Kidney (tissue), 14 donors: ENCODE results near the gene SSC5D. TPM values are rescaled to one million over a fixed set of nuclear protein-coding genes. Genes with fewer than 3 reads are reported as not detected.
"Not testable (repeated sequence)": the region's sequence is repeated elsewhere in the genome, so short reads cannot be mapped to it uniquely, and the experiment has no call there.

Source experiments
- DNase-seq, 5 donors: peaks; one replicate each; pipeline ENCODE4 v3.0.0-alpha.2; 2013 to 2020
- FAIRE-seq: peaks from 2 replicates; lab custom pipeline; 2012; peaks lifted over from hg19 to GRCh38; lab: Jason Lieb, UNC
- H3K27ac ChIP-seq, 2 donors: one replicate each; pipeline ENCODE4 v1.7.0; 2013; ENCODE audit warnings: low read depth in 2 of 2, low read length in 2 of 2, inconsistent platforms in 1 of 2
- H3K27me3 ChIP-seq: one replicate; pipeline ENCODE4 v1.7.1; 2013; ENCODE audit warnings: low read length, inconsistent platforms; ENCODE audit not compliant: control insufficient read depth, insufficient read depth
- H3K36me3 ChIP-seq, 3 donors: one replicate each; pipeline versions ENCODE4 v1.7.0 to v1.7.1; 2013; ENCODE audit warnings: low read length in 3 of 3, control low read depth in 1 of 3, inconsistent platforms in 1 of 3; ENCODE audit not compliant: insufficient read depth in 3 of 3, control insufficient read depth in 2 of 3
- H3K4me1 ChIP-seq, 3 donors: one replicate each; pipeline versions ENCODE4 v1.7.0 to v1.7.1; 2013; ENCODE audit warnings: low read length in 3 of 3, inconsistent platforms in 1 of 3, low read depth in 1 of 3; ENCODE audit not compliant: control insufficient read depth in 2 of 3, insufficient read depth in 2 of 3
- H3K4me3 ChIP-seq, 3 donors: one replicate each; pipeline versions ENCODE4 v1.7.0 to v1.8.1; 2013; ENCODE audit warnings: low read length in 3 of 3, control low read depth in 1 of 3, inconsistent platforms in 1 of 3
- H3K9ac ChIP-seq, 3 donors: one replicate each; pipeline versions ENCODE4 v1.7.0 to v1.7.1; 2013; ENCODE audit warnings: low read length in 3 of 3, control low read depth in 1 of 3, inconsistent platforms in 1 of 3
- H3K9me3 ChIP-seq, 3 donors: one replicate each; pipeline versions ENCODE4 v1.7.0 to v1.7.1; 2013; ENCODE audit warnings: low read length in 3 of 3, control low read depth in 1 of 3, inconsistent platforms in 1 of 3; ENCODE audit not compliant: control insufficient read depth in 2 of 3, insufficient read depth in 1 of 3
- intact Hi-C: fragments of 100-400 bp; cut with DNase I; formaldehyde crosslinking; loops from one replicate; pipeline ENCODE4 v1.11.1; 2022
- polyA plus RNA-seq: library from polyadenylated mRNA; stranded (reverse); fragments of 350-450 nt; fragmentation: Illumina TruSeq; extraction: RNeasy Lipid Tissue Mini Kit (QIAGEN cat#74804); gene quantifications from one replicate; pipeline ENCODE4 v1.2.3, GENCODE V29; 2014; ENCODE audit warnings: low read depth, low replicate concordance; ENCODE audit not compliant: insufficient read depth
- total RNA-seq: library from RNA; stranded (reverse); fragmentation: NEBNext Ultra II Directional; extraction: Animal tissue kit (Norgen Biotek cat#: 25700); gene quantifications from one replicate; pipeline ENCODE4 v1.2.1, GENCODE V29; 2021
- TF ChIP-seq, protein P1 (sequence below): IDR thresholded peaks from 3 replicates; pipeline ENCODE4 v1.5.1; 2012; ENCODE audit warnings: mild to moderate bottlenecking, moderate library complexity, borderline replicate concordance; ENCODE audit not compliant: insufficient read depth; ENCODE audit errors: extremely low read depth
- donor health status: control.
- donor health status: control.
- donor health status: control.
- donor health status: control.
- donor health status: control.
- donor health status: DM: yes; HTN: yes; CAD: no.
- donor health status: Normal renal cell carcinoma (clear cell type).

SSC5D gene
- total and polyA plus RNA-seq, 2 donors from 2014 or later, result 2.2 to 9.4 TPM

DNA sequence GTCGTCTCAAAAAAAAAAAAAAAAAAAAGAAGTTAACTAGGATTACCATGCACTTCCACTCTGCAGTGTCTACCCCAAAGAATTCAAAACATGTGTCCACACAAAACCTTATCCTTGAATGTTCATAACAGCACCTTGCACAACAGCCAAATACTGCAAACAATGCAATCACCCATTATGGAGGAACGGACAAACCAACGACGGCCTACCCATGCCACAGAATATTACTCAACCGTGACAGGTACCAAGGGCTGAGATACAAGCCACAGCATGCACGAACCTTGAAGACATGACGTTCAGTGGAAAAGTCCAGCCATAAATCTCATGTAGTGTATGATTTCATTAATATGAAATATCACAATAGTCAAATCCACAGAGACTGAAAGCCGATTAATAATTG lies 42.2 kb upstream of the SSC5D start:
- no peak for FAIRE-seq
- no peak overlapping the region for H3K4me3 ChIP-seq
- TF ChIP-seq, protein P1, sequence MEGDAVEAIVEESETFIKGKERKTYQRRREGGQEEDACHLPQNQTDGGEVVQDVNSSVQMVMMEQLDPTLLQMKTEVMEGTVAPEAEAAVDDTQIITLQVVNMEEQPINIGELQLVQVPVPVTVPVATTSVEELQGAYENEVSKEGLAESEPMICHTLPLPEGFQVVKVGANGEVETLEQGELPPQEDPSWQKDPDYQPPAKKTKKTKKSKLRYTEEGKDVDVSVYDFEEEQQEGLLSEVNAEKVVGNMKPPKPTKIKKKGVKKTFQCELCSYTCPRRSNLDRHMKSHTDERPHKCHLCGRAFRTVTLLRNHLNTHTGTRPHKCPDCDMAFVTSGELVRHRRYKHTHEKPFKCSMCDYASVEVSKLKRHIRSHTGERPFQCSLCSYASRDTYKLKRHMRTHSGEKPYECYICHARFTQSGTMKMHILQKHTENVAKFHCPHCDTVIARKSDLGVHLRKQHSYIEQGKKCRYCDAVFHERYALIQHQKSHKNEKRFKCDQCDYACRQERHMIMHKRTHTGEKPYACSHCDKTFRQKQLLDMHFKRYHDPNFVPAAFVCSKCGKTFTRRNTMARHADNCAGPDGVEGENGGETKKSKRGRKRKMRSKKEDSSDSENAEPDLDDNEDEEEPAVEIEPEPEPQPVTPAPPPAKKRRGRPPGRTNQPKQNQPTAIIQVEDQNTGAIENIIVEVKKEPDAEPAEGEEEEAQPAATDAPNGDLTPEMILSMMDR, result no peak
- H3K27ac ChIP-seq, result no peak overlapping the region
- intact Hi-C loops, result no loop called here
- peaks cover 0 to 2% (median 0%) of the 10 kb centered on the region in 3 donors for H3K4me1 ChIP-seq
- H3K36me3 ChIP-seq, result no peaks in the 10 kb centered on the region
- H3K9ac ChIP-seq, result no peak overlapping the region
- H3K9me3 ChIP-seq, result no peaks in the 10 kb centered on the region
- no peak for DNase-seq
- peaks cover 44% of the 10 kb centered on the region for H3K27me3 ChIP-seq

- peak in 1 of 5 donors; percentile 20 for DNase-seq
Observed at GRCh38 chr19:55447421-55448174, 40.6 kb upstream of the SSC5D start.

GRCh38 chr19:55448175-55448490 lies 40.1 kb upstream of the SSC5D start:
- H3K9me3 ChIP-seq, H3K9ac ChIP-seq, FAIRE-seq, H3K27ac ChIP-seq, H3K4me3 ChIP-seq, H3K36me3 ChIP-seq, DNase-seq, intact Hi-C loops, H3K4me1 ChIP-seq: not testable (repeated sequence)
- peaks cover 36% of the 10 kb centered on the region for H3K27me3 ChIP-seq

More at GRCh38 chr19:55447421-55448174, 40.6 kb upstream of the SSC5D start:
- no peak for FAIRE-seq
- H3K27ac ChIP-seq, result no peak overlapping the region
- no peaks in the 10 kb centered on the region for H3K9me3 ChIP-seq
- H3K9ac ChIP-seq, result no peak overlapping the region
- H3K4me1 ChIP-seq, result no peaks in the 10 kb centered on the region
- intact Hi-C loops, result no loop called here
- no peak overlapping the region for H3K4me3 ChIP-seq
- TF ChIP-seq, protein P1, result no peak
- H3K27me3 ChIP-seq, result peaks cover 36% of the 10 kb centered on the region
- H3K36me3 ChIP-seq, result no peaks in the 10 kb centered on the region

GRCh38 chr19:55449469-55449868 lies 38.8 kb upstream of the SSC5D start:
- H3K9ac ChIP-seq, result no peak overlapping the region
- intact Hi-C loops, result no loop called here
- H3K4me1 ChIP-seq, result no peaks in the 10 kb centered on the region
- no peaks in the 10 kb centered on the region for H3K36me3 ChIP-seq
- TF ChIP-seq, protein P1, result no peak
- DNase-seq, result no peak
- H3K27me3 ChIP-seq, result peaks cover 25% of the 10 kb centered on the region
- H3K4me3 ChIP-seq, result no peak overlapping the region
- no peaks in the 10 kb centered on the region for H3K9me3 ChIP-seq
- H3K27ac ChIP-seq, result no peak overlapping the region
- no peak for FAIRE-seq
